ENCODE data around the gene CELF1.

- TF ChIP-seq SIN3A (IDR thresholded peaks at IDR 0.05; ENCODE audit: borderline replicate concordance, low read depth, low read length): no peak
- no peak for TF ChIP-seq CTCF (IDR thresholded peaks at IDR 0.05)
- no peak for TF ChIP-seq POLR2AphosphoS5 (IDR thresholded peaks at IDR 0.05; ENCODE audit: low read depth, low read length)
Observed at GRCh38 chr11:47583844-47584243, 30.9 kb upstream of the CELF1 start.
